NCI-H2196 (cell line): ENCODE results near the gene NUP98.

ENCODE experiments used
- DNase-seq: peaks from one replicate; lab custom pipeline; 2025; ENCODE audit not compliant: unreplicated experiment; lab: John Stamatoyannopoulos, UW

Gene NUP98

DNA sequence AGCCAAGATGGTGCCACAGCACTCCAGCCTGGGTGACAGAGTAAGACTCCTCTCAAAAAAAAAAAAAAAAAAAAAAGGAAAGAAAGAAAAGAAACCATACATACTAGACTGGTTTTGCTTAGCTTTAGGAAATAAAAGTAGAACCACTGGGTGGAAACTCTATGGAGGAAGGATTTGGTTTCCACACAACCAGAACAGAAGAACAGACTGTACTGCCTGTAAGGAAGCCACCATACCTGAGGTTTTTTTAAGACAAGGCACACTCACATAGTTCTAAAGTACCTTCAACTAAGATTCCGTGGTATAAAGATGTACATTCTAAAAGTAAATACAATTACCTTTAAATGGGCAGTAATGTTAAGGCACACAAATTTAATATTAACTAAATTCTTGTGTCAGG is 58.6 kb downstream of the NUP98 start:
- DNase-seq = no peak

DNA sequence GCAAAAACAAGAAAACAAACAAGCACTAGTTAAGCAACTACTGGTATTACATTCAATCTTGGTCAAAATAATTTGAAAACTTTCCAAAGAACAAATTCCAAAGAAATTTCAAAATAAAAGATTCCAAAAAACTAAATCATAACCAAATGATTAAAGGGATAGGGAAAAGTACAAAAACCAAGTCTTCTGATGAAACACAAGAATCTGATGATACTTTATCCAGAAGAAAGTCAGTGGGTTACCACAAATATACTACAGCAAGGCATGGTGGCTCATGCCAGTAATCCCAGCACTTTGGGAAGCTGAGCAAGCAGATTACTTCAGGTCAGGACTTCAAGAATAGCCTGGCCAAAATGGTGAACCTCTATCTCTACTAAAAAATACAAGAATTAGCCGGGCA is 59.1 kb downstream of the NUP98 start:
- DNase-seq = no peak

DNA sequence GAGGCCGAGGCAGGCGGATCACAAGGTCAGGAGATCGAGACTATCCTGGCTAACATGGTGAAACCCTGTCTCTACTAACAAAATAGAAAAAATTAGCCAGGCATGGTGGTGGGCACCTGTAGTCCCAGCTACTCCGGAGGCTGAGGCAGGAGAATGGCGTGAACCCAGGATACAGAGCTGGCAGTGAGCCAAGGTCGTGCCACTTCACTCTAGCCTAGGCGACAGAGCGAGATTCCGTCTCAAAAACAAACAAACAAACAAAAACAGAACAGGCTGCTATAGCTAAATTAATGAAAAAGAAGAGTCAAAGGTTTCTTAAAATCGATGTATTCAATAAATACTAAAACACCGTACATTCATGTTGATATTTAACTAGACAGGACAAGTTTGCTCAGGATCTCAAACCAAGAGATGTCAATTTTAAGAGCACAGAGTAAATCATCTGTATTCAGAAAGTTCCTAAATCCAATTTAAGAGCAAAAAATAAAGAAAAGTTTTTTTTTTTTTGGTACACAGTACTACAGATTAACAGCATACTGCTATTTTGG is 59.9 kb downstream of the NUP98 start:
- no peak for DNase-seq

DNA sequence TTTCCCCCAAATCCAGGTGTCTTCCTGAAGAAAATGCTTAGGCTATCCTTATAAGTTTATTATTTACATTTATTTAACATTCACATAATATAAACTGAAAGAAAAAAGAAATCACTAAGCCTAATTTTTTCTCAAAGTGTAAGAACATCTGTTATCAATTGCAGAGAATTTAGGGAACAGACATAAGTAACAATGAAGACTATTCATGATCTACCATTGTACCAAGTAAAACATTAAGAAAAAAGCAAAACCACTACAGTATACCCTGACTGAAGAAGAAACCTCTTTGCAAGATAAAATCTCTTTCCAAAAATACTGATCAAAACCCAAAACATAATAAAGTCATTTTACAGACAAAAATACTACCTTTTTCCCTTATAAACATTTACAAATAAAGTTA is 60.5 kb downstream of the NUP98 start:
- DNase-seq = no peak

DNA sequence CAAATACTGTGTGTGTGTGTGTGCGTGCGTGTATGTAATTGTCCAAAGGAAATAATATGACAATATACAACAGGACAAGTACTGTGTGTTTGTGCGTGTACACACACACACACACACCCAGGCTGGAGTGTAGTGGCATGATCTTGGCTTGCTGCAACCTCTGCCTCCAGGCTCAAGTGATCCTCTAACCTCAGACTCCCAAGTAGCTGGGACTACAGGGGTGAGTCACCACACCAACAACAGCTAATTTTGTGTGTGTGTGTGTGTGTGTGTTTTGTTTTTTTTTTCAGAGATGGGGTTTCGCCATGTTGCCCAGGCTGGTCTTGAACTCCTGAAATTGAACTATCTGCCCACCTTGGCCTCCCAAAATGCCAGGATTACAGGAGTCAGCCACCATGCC is 61.5 kb downstream of the NUP98 start:
- no peak for DNase-seq

DNA sequence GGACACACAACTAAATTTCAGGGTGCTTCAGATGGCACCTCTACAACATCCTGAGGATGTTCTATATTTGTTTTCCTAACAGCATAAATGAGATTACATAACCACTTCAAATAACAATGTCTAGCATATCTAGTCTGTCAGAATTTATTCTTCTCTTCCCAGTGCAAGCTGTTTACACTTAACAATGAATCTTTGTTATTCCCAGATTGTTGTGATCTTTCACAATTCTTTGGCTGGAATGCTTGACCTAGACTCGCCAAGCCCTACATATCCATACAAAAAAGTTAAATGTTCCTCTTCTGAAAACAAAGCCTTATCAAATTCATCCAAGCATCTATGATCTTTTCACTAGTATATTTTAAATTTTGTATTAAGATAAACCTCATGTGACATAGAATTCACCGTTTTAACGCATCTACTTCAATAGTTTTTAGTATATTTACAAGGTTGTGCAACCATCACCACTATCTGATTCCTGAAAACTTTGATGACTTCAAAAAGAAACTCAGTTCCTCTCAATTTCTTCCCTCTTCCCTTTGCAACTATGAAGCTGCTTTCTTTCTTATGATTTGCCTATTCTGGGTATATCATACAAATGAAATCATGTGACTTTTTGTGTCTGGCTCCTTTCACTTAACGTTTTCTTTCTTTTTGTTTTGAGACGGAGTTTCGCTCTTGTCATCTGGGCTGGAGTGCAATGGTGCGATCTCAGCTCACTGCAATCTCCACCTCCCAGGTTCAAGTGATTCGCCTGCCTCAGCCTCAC is 64.5 kb downstream of the NUP98 start:
- no peak for DNase-seq

DNA sequence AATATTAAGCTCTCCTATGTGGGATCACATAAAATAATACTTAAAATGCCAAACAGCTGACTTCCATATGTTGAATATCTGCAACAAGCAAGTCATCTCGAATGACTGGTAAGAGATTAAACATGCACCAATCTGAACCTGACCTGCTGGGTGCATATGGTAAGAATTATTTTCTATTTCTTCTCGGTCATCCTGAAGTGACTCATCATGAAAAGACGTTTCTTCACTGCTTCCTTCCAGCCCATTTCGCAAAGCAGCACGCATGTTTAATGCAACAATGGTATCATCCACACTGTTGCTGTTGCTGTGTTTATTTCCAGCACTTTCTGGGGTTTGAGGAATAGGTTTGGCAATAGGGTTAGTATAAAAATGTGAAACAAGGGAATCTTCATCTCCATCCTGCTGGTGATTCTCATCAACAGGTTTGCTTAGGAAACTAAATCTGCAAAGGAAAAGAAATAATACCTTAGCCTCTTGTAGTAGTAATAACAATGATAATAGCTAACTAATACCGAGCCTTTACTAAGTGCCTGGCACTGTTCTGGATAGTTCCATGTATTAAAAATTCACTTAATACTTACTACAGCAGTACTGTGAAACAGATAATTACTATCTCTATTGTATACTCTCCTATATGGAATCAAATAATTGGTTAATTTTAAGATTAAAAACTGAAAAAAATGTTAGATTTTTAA is 74.2 kb downstream of the NUP98 start:
- DNase-seq = no peak

DNA sequence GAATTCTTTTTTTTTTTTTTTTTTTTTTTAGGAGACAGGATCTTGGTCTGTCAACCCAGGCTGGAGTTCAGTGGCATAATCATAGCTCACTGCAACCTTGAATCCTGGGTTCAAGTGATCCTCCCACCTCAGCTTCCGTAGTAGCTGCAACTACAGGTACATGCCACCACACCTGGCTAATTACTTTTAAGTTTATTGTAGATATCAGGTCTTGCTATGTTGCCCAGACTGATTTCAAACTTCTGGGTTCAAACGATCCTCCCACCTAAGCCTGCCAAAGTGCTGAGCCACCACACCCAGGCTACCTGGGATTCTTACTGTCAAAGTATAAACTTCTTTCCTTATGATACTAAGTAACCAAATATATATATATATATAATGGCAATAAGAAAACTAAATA is 75.3 kb downstream of the NUP98 start:
- DNase-seq = no peak

DNA sequence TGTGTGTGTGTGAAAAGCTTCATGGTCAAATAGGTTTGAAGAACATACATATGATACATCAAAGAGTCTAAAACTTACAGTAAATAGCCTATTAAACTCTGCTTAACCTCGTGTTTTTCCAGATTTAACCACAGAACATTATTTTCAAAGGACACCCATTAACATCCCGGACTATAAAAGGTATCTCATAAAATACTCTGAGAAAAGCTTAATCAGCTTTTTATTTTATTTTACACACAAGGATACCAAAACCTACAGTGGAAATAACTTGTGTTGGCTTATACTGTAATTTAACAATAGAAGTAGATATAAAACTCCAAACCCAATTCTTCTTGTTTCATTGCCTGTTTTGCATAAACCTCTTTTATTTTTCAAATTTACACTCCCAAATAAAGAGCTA is 76.4 kb downstream of the NUP98 start:
- no peak for DNase-seq

DNA sequence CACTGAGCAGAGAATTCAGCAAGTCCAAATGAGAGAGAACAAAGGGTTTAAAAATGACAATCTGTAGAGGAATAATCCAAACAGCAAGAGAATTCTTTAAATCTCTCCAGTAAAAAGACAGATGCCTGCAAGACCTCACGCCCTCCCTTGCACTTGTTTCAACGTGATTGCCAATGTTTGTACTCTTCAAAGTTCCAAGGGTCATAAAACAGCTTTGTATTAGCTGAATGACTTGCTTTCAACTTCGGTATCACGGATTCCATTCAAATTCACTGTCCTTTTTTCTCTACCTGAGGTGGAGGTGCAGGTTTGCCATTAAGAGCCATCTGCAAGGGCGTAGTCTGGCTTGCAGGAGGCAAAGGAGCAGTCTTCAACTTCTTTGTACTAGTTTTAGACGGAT is 85.1 kb downstream of the NUP98 start:
- no peak for DNase-seq

DNA sequence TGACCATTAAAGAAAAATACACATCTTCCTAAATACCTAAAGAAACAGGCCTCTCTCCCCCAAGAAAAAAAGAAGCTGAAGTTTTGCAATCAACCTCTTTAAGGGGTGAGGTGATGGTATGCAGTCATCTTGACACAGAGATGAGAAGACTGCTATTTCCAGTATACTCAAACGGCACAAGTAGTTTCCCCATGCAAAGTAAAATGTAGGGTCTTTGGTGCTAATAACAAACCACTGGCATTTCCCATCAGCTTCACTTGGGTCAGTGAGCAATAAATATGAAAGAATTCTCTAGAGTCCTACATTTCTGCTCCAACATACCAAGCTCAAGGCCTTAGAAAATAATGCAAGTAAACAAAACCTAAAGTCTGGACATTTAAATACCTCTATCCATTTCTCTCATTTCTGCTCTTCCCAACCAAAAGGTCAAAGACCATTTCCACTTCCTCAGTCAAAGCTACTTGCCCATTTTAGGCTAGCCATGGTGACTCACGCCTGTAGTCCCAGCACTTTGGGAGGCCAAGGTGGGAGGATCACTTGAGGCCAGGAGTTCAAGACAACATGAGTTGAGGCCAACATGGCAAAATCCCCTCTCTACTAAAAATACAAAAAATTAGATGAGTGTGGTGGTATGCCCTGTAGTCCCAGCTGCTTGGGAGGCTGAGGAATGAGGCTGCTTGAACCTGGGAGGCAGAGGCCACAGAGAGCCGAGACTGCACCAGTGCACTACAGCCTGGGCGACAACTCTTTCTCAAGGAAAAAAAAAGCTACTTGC is 86.7 kb downstream of the NUP98 start:
- DNase-seq = no peak

DNA sequence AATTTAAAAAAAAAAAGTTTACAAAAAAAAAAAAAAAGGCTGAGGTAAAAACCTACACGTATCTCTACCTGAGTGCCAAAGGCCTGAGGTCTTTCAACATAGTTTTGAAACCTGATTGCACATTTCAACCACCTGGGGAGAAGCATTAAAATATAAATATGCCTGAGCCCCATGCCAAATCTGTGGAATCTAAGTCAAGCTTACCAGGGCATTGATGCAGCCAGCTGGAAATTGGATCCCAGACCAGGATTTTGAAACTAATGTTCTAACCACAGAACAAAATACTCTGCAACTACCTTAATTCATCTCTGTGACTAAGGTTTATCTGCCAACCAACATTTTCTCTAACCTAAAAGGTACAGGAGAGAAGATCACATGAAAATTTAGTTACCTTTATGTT is 87.4 kb downstream of the NUP98 start:
- no peak for DNase-seq

DNA sequence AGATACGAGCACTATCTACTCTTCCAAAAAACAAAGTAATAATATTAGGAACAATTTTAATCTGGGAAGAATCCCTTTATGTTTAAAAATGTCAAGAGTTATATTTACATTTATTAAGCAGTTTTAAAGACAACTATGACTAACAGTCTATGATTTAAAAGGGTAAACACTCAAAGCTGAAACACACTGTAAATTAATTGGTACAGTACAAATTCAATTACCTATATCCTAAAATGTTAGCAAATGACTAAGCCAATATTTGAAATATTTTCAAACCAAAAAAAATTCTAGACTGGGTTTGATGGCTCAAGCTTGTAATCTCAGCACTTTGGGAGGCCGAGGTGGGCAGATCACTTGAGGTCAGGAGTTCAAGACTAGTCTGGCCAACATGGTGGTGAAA is 90.2 kb downstream of the NUP98 start:
- no peak for DNase-seq

DNA sequence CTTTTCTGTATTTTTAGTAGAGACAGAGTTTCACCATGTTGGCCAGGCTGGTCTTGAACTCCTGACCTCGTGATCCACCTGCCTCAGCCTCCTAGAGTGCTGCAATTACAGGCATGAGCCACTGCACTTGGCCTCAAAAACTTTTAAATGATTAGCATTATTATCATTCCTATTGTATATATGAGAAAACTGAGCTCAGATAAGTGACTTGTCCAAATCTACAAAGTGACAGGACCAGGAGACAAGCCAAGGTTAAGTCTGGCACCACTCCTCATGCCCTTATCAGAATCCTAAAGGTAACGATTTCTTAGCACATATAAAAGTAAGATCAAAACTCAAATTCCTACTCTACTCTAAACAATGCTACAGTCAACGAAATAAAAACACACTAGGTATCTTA is 94.0 kb downstream of the NUP98 start:
- DNase-seq = no peak

DNA sequence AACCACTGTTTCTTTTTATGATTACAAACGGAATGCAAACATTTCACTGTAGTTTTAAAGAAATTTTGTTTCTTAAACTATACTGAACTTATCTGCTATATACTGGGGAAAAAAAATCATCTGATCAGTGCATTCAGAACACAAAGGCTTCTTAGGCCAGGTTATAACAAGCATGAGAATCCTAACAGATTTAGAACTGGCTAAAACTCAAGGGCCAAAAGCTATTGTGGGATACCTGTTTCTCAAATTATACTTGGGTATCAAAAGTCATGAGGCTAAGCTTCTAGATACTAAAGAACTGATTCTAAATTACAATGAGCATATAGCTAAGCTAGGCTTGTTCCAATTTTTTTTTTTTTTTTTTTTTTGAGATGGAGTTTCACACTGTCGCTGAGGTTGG is 96.4 kb downstream of the NUP98 start:
- no peak for DNase-seq

DNA sequence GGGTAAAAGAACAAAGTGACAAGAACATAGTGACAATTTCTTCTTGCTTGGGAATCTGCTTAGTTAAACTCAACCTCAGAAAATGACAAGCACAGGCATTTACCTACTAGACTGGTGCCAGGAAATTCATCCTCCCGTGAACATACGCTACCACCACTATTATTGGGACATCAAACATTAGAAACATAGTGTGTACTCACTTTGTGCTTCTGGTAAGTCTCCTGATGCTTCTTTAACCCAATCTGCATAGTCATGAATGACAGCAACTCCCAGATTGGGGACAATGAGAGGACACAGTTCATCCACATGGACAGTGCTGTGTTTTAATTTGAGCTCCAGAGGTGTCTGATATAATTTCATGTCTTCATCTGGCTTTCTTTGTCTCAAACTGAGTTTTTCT is 96.9 kb downstream of the NUP98 start:
- DNase-seq = no peak

DNA sequence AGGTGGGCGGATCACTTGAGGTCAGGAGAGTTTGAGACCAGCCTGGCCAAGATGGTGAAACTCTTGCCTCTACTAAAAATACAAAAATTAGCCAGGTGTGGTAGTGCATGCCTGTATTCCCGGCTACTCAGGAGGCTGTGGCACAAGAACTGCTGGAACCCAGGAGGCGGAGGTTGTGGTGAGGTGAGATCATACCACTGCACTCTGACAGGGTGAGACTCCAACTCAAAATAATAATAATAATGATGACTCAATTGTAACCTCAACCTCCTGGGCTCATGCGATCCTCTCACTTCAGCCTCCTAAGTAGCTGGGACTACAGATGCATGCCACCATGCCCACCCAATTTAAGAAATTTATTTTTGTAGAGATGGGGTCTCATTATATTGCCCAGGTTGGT is 110.6 kb downstream of the NUP98 start:
- no peak for DNase-seq

DNA sequence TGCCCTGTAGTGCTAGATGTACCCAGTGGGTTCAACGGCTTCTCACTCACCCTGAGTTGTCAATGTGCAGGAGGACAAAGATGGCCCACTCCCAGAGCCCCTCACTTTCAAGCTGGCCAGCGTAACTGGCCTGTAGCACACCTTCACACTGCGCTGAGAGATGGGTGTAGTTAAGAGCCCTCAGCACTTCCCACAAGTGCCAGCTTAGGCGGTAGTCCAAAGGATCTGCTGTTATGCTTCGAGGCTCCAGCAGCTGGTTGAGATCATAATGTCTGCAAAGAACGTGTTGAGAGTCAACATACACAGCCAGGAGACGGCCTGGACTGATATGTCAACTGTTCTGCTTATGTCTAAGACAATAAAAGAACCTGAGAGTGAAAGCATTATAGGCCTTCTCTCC is 111.4 kb downstream of the NUP98 start:
- DNase-seq = peak; percentile 25

DNA sequence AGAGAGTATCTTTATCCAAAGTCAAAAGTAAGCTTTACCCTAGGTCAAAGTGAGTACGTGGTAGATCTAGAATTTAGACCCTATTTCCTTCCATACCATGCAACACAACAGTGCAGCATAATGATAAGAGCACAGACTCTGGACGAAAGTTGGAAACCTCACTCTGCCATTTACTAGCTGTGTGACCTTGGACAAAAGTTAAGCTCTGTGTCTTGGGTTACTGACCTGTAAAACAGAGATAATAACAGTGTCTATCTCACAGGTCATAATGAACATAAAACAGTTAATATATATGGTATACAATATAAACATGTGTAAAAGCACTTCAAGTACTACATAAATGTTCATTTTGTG is 112.6 kb downstream of the NUP98 start:
- no peak for DNase-seq

DNA sequence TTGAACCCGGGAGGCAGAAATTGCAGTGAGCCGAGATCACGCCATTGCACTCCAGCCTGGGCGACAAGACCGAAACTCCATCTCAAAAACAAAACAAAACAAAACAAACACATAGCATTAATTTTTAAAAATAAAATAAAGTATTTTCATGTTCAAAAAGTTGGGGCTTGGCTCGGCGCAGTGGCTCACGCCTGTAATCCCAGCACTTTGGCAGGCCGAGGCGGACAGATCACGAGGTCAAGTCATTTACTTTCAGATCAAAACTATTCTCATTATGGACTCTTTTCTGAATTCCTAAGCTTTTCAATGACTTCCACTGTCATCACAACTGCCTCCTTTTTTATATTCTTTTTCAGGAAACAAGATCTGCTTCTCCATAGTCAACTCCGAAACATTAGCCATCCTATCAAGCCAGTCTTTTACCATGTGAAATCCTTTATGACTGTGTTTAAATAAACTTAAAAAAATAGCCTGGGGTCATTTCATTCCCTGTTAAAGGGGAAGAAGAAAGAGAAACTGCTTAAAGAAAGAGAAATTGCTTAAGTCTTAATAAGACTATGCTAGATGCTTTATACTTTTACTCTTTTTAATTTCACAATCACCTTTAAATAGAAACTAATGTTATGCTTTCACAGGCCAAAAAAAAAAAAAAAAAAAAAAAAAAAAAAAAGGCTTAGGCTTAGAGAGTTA is 113.1 kb downstream of the NUP98 start:
- no peak for DNase-seq

DNA sequence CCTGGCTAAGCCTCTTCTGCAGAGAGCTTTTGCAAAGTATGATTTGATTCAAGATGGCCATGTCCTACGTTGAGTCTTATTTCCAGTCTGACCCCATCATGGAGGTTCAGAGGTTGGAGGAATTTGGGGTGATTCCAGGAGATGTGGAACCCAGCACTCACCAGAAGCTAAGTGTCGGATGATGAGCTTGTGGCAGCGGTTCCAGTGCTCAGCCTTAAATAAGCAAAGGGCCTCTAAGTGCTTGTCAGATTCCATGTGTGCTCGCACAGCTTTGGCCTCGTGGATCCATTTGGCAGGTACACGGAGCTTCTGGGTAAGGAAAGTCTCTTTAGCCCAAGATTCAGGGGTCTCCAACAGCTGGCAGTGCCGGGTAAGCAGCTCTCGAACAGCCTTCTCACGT is 114.3 kb downstream of the NUP98 start:
- DNase-seq = no peak
